Epithelial cell of esophagus (primary cell): ENCODE data around the gene IL24.

ENCODE experiments used
- DNase-seq: peaks from one replicate; pipeline ENCODE4 v3.0.0; 2010; ENCODE audit warnings: low read depth
- H3K4me3 ChIP-seq: 2 replicates; pipeline ENCODE4 v1.5.1; 2011; ENCODE audit warnings: mild to moderate bottlenecking, low read length, control low read depth
- CTCF ChIP-seq: IDR thresholded peaks from 2 replicates; pipeline ENCODE4 v1.5.1; 2011; ENCODE audit warnings: low read depth, mild to moderate bottlenecking, low read length, control low read depth, inconsistent platforms; ENCODE audit not compliant: insufficient read depth; ENCODE audit errors: missing control alignments

The IL24 gene

DNA sequence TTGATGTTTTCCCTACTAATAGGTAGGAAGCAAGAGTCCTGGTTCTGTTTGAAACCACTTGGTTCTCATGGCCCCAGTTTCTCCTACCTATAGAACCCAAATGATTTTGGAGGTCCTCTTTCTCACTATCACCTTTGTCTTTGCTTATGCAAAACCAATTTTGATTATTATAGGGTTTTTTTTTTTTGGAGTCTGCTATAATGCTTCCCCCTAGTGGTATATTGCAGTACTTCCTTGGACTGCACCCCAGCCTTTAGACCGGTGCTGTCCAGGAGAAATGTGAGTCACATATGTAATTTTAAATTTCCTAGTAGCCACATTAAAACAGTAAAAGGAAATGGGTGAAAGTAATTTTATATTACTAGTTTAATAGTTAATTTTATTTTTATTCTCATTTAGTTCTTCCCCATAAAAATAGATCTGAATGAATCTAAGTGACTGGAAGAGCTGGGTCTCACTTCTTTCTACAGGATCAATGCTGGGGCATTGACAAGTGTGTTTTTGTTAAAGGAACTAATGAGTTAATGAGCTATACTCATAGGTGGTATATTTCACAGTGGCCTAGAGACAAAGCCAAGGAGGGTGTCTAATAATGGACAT, 13.9 kb downstream of the IL24 start:
- TF ChIP-seq CTCF, result peak; percentile 75
- DNase-seq, result peak; percentile 77
- no peak overlapping the region for H3K4me3 ChIP-seq

DNA sequence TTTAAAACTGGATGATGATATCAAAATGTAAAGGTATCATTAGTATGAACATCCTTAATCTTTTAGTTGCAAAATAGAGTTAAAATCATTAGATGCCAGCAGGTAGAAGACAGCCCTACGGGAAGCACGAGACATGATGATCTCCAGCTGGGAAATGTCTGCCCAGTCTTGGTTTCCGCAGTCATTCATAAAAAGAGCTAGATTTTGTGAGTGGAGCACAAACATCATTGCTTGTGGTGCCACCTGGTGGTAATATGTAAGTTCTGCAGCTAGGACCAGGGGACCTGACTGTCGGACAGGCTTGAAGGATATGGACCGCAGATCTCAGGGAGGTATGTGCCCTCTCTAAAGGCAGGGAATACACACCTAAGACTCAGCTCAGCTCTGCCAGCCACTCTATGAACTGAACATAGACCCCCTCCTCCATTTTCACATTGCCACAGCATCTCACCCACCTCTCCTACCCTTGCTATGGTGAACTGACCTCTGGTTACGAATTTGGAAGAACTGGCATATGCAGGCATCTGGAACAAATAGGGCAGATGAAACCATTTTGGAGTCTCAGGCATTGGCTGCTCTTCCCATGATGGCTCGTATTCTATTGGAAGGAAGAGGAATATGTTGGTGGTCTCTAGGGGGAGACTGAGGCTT, 15.3 kb downstream of the IL24 start:
- peak; percentile 76 for DNase-seq
- TF ChIP-seq CTCF, result peak; percentile 86
- H3K4me3 ChIP-seq, result no peak overlapping the region

DNA sequence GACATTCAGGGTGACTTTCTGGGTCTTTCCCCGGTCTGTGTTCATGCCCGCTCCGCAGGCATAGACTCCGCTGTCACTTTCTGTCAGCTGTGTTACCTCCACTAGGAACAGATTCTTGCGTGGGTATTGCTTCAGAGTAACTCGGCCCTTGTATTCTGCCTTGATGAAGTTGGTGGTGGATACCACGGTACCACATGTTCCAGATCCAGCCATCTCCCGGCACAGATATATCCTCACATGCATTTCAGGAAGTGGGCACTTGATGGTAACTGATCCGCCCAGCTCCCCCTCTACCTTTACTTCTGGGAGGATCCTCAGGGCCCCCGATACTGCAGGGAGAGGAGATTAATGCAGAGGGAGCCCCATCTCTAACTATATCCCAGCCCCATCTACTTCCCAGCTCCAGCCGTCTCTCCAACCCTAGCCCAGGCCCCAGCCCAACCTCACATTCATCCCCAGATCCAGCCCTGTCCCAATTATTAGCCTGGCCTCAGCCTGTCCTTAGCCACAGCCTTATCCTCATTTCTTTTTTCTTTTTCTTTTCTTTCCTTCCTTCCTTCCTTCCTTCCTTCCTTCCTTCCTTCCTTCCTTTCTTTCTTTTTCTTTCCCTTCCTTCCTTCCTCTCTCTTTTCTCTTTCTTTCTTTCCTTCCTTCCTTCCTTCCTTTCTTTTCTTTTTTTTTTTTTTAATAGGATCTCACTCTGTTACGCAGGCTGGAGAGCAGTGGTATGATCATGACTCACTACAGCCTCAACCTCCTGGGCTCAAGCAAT, 16.7 kb downstream of the IL24 start:
- H3K4me3 ChIP-seq, result no peak overlapping the region
- TF ChIP-seq CTCF, result no peak
- DNase-seq, result no peak

- no peak for TF ChIP-seq CTCF
- no peak overlapping the region for H3K4me3 ChIP-seq
- DNase-seq, result no peak
These were observed 17.9 kb downstream of the IL24 start for GRCh38 chr1:206915030-206915735.

DNA sequence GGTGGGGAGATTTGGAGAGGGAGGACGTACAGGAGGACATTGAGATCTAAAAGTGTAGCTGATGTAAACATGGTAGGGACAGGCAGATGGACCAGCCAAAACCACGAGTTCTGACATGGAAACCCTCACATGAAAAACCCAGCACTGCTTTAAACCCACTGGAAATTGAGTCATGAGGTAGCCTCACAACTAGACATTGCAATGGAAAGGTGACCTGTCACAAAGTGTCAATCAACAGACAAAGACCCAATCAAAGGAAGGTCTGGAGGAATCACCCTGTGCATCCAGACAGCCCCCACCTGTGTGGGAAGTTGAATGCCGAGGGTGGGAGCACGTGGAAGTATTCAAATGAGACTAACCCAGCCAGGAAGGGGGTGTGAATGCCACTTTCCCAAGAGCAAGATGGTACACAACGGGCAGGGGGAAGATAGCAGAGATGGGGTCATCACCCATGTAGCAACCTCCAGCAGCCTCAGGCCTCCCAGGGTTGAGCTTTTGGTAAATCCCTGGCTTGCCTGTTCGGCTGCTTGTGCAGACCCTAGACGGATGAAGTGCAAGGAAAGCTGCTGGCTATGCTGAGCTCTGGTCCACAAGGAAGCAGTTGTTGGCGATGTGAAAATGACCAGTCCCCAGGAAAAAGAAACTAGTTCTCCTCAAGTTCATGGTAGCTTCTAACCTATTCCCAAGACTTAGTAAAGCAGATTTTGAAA, 18.9 kb downstream of the IL24 start:
- no peak for TF ChIP-seq CTCF
- no peak overlapping the region for H3K4me3 ChIP-seq
- DNase-seq, result no peak

DNA sequence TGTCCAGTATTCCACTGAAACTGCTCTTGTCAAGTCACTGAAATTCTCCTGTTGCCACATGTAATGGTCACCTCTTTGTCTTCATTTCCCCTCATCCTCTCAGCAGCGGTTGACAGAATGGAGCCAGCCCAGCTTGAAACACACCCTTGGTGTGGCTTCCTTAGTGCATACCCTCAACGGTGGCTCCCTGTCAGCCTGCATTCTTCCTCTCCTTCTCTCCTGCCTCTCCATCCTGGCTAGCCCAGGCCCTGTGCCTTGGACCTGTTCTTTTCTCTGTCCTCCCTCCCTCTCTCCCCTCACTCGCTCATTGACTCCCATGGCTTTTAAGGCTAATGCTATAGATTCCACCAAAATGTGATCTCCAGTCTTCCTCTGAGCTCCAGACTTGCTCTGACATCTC, 20.8 kb downstream of the IL24 start:
- no peak for DNase-seq
- TF ChIP-seq CTCF, result no peak
- no peak overlapping the region for H3K4me3 ChIP-seq
